Measurements from ENCODE around the gene KRTAP4-1.
"Not testable (repeated sequence)": the region's sequence is repeated elsewhere in the genome, so short reads cannot be mapped to it uniquely, and the experiment has no call there.

Gene KRTAP4-1

GRCh38 chr17:41150026-41150425, 34.7 kb downstream of the KRTAP4-1 start:
- no peak for TF ChIP-seq CTCF (IDR thresholded peaks at IDR 0.05; ENCODE audit: low read depth, low read length, missing control alignments)
- H3K4me3 ChIP-seq (ENCODE audit: low read depth, low read length): no peak overlapping the region
- no peak for DNase-seq (ENCODE audit: low read depth)

- no peak for TF ChIP-seq CTCF (IDR thresholded peaks at IDR 0.05; ENCODE audit: low read depth, low read length, missing control alignments)
- H3K4me3 ChIP-seq (ENCODE audit: low read depth, low read length): no peak within 1 kb of the TSS
- DNase-seq (ENCODE audit: low read depth): no peak
Measured at GRCh38 chr17:41149652-41149985, 35.1 kb downstream of the KRTAP4-1 start, which contains the start of gene KRTAP4-5. Gene KRTAP4-5, minus strand, starts transcription at chr17:41149825. Its CDS starts 58 bp downstream, at chr17:41149767.

GRCh38 chr17:41148971-41149651, 35.6 kb downstream of the KRTAP4-1 start:
- DNase-seq (ENCODE audit: low read depth); H3K4me3 ChIP-seq (ENCODE audit: low read depth, low read length): not testable (repeated sequence)

GRCh38 chr17:41147531-41148204, 37.0 kb downstream of the KRTAP4-1 start:
- TF ChIP-seq CTCF (IDR thresholded peaks at IDR 0.05; ENCODE audit: low read depth, low read length, missing control alignments): no peak
- H3K4me3 ChIP-seq (ENCODE audit: low read depth, low read length): no peak overlapping the region
- DNase-seq (ENCODE audit: low read depth): no peak

- no peak for DNase-seq (ENCODE audit: low read depth)
- no peak overlapping the region for H3K4me3 ChIP-seq (ENCODE audit: low read depth, low read length)
- TF ChIP-seq CTCF (IDR thresholded peaks at IDR 0.05; ENCODE audit: low read depth, low read length, missing control alignments): no peak
Measured at GRCh38 chr17:41145261-41145660, 39.5 kb downstream of the KRTAP4-1 start.

- no peak for TF ChIP-seq CTCF (IDR thresholded peaks at IDR 0.05; ENCODE audit: low read depth, low read length, missing control alignments)
- no peak overlapping the region for H3K4me3 ChIP-seq (ENCODE audit: low read depth, low read length)
- no peak for DNase-seq (ENCODE audit: low read depth)
Measured at GRCh38 chr17:41144846-41145245, 39.9 kb downstream of the KRTAP4-1 start.

GRCh38 chr17:41141361-41141760, 43.4 kb downstream of the KRTAP4-1 start:
- no peak for DNase-seq (ENCODE audit: low read depth)
- no peak for TF ChIP-seq CTCF (IDR thresholded peaks at IDR 0.05; ENCODE audit: low read depth, low read length, missing control alignments)
- H3K4me3 ChIP-seq (ENCODE audit: low read depth, low read length): no peak overlapping the region

All from GM12864 (cell line).